Testis (tissue), 2 donors: ENCODE results near the gene CEP89.

Experiments used
- CTCF ChIP-seq, 3 experiments: fragments of 450-650 bp in 2 of 3; fragments of 200-600 bp in 1 of 3; sonication (generic) in 1 of 3; IDR thresholded peaks; one replicate each; pipeline ENCODE4 v1.5.1; 2016 to 2019; ENCODE audit warnings: antibody characterized with exemption in 3 of 3, mild to moderate bottlenecking in 2 of 3, moderate library complexity in 1 of 3
- POLR2A ChIP-seq: fragments of 450-650 bp; IDR thresholded peaks from one replicate; pipeline ENCODE4 v1.6.1; 2017; ENCODE audit warnings: antibody characterized with exemption, mild to moderate bottlenecking, moderate library complexity

GRCh38 chr19:32971012-32971595 is 654 bp downstream of the CEP89 start:
- TF ChIP-seq CTCF (IDR thresholded peaks at IDR 0.05), result no peak
- TF ChIP-seq POLR2A, result no peak
